Hepatocyte (in vitro differentiated cells): ENCODE results near the gene PTCD2.

ENCODE experiments used
- EZH2 ChIP-seq: fragments of 200-600 bp; sonication (generic); IDR thresholded peaks from 2 replicates; pipeline ENCODE4 v1.6.1; 2016; ENCODE audit warnings: antibody characterized with exemption, mild to moderate bottlenecking, borderline replicate concordance
- EZH2phosphoT487 ChIP-seq: fragments of 200-600 bp; sonication (generic); IDR thresholded peaks from one replicate; pipeline ENCODE4 v1.6.1; 2018; ENCODE audit warnings: antibody characterized with exemption, mild to moderate bottlenecking, low read depth, moderate library complexity; ENCODE audit not compliant: unreplicated experiment, severe bottlenecking
- TF ChIP-seq, protein P1 (sequence below): fragments of 200-600 bp; sonication (generic); IDR thresholded peaks from 2 replicates; pipeline ENCODE4 v1.5.1; 2016; ENCODE audit warnings: antibody characterized with exemption, mild to moderate bottlenecking; ENCODE audit not compliant: poor library complexity

- TF ChIP-seq, protein P1, sequence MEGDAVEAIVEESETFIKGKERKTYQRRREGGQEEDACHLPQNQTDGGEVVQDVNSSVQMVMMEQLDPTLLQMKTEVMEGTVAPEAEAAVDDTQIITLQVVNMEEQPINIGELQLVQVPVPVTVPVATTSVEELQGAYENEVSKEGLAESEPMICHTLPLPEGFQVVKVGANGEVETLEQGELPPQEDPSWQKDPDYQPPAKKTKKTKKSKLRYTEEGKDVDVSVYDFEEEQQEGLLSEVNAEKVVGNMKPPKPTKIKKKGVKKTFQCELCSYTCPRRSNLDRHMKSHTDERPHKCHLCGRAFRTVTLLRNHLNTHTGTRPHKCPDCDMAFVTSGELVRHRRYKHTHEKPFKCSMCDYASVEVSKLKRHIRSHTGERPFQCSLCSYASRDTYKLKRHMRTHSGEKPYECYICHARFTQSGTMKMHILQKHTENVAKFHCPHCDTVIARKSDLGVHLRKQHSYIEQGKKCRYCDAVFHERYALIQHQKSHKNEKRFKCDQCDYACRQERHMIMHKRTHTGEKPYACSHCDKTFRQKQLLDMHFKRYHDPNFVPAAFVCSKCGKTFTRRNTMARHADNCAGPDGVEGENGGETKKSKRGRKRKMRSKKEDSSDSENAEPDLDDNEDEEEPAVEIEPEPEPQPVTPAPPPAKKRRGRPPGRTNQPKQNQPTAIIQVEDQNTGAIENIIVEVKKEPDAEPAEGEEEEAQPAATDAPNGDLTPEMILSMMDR: no peak
- TF ChIP-seq EZH2: no peak
- no peak for TF ChIP-seq EZH2phosphoT487
These were observed 72.9 kb downstream of the PTCD2 start for GRCh38 chr5:72393052-72393451.
